ENCODE data around the gene ZC3H7A. TPM values are rescaled to one million over a fixed set of nuclear protein-coding genes. Genes with fewer than 3 reads are reported as not detected.
A peak's percentile ranks its signal among the peaks of the same experiment; 100 is the strongest.

Gene ZC3H7A
- total and polyA plus RNA-seq, 2 donors (not counting 1 experiment from before 2014, with no cell fraction given): 48.9 to 52.8 TPM

GRCh38 chr16:11740567-11740966 lies 56.5 kb downstream of the ZC3H7A start:
- Histone ChIP-seq H3K27me3 (ENCODE audit: control insufficient read depth, insufficient read depth, low read length) (no peaks in the 10 kb centered on the region), H3K27ac (ENCODE audit: insufficient read depth, low read length) (no peak overlapping the region), H4K20me1 (ENCODE audit: control insufficient read depth, extremely low read depth, insufficient read depth, low read length) (no peaks in the 10 kb centered on the region), H3K4me2 (ENCODE audit: extremely low read depth, insufficient read depth, low read length) (peak overlapping the region; percentile 80), H2AFZ (ENCODE audit: low read length) (no peak overlapping the region), H3K4me3 (replicated peaks in 1 of 4; ENCODE audit: control extremely low read depth in 1 of 4, insufficient read depth in 1 of 4, low read depth in 3 of 4, low read length in 4 of 4) (peak overlapping the region; percentile 43 to 96 (median 70)), H3K79me2 (ENCODE audit: control insufficient read depth, insufficient read depth, low read length) (peaks cover 45% of the 10 kb centered on the region), H3K9ac (ENCODE audit: insufficient read depth, low read length) (no peak overlapping the region), H3K9me3 (ENCODE audit: control insufficient read depth, insufficient read depth, low read depth, low read length) (no peaks in the 10 kb centered on the region), H3K36me3 (ENCODE audit: control insufficient read depth, insufficient read depth, low read length) (peaks cover 5% of the 10 kb centered on the region), H3K4me1 (ENCODE audit: control insufficient read depth, extremely low read depth, insufficient read depth, low read length) (peaks cover 7% of the 10 kb centered on the region)
- TF ChIP-seq EZH2 (IDR thresholded peaks at IDR 0.05; ENCODE audit: low read length, missing control alignments): no peak
- no peak for TF ChIP-seq CTCF (conservative IDR thresholded peaks at IDR 0.05 in 1 of 2, IDR thresholded peaks at IDR 0.05 in 1 of 2; ENCODE audit: low read depth in 1 of 2, low read length in 2 of 2)
- DNase-seq (ENCODE audit: low read depth in 2 of 2): no peak

GRCh38 chr16:11738742-11739544 lies 58.1 kb downstream of the ZC3H7A start:
- Histone ChIP-seq H3K27me3 (ENCODE audit: control insufficient read depth, insufficient read depth, low read length) (no peaks in the 10 kb centered on the region), H3K4me2 (ENCODE audit: extremely low read depth, insufficient read depth, low read length) (no peak overlapping the region), H3K4me1 (ENCODE audit: control insufficient read depth, extremely low read depth, insufficient read depth, low read length) (peaks cover 7% of the 10 kb centered on the region), H2AFZ (ENCODE audit: low read length) (no peak overlapping the region), H3K36me3 (ENCODE audit: control insufficient read depth, insufficient read depth, low read length) (peaks cover 9% of the 10 kb centered on the region), H3K4me3 (replicated peaks in 1 of 4; ENCODE audit: control extremely low read depth in 1 of 4, insufficient read depth in 1 of 4, low read depth in 3 of 4, low read length in 4 of 4) (no peak overlapping the region), H3K79me2 (ENCODE audit: control insufficient read depth, insufficient read depth, low read length) (peaks cover 45% of the 10 kb centered on the region), H3K9ac (ENCODE audit: insufficient read depth, low read length) (no peak overlapping the region), H4K20me1 (ENCODE audit: control insufficient read depth, extremely low read depth, insufficient read depth, low read length) (no peaks in the 10 kb centered on the region), H3K27ac (ENCODE audit: insufficient read depth, low read length) (no peak overlapping the region), H3K9me3 (ENCODE audit: control insufficient read depth, insufficient read depth, low read depth, low read length) (no peaks in the 10 kb centered on the region)
- no peak for DNase-seq (ENCODE audit: low read depth in 2 of 2)
- TF ChIP-seq EZH2 (IDR thresholded peaks at IDR 0.05; ENCODE audit: low read length, missing control alignments) (no peak), CTCF (conservative IDR thresholded peaks at IDR 0.05 in 1 of 2, IDR thresholded peaks at IDR 0.05 in 1 of 2; ENCODE audit: low read depth in 1 of 2, low read length in 2 of 2) (no peak)

GRCh38 chr16:11737713-11738112 lies 59.3 kb downstream of the ZC3H7A start:
- Histone ChIP-seq H3K4me3 (replicated peaks in 1 of 4; ENCODE audit: control extremely low read depth in 1 of 4, insufficient read depth in 1 of 4, low read depth in 3 of 4, low read length in 4 of 4) (no peak overlapping the region), H4K20me1 (ENCODE audit: control insufficient read depth, extremely low read depth, insufficient read depth, low read length) (no peaks in the 10 kb centered on the region), H3K4me1 (ENCODE audit: control insufficient read depth, extremely low read depth, insufficient read depth, low read length) (peaks cover 3% of the 10 kb centered on the region), H3K79me2 (ENCODE audit: control insufficient read depth, insufficient read depth, low read length) (peaks cover 45% of the 10 kb centered on the region), H2AFZ (ENCODE audit: low read length) (no peak overlapping the region), H3K27ac (ENCODE audit: insufficient read depth, low read length) (no peak overlapping the region), H3K9me3 (ENCODE audit: control insufficient read depth, insufficient read depth, low read depth, low read length) (no peaks in the 10 kb centered on the region), H3K4me2 (ENCODE audit: extremely low read depth, insufficient read depth, low read length) (no peak overlapping the region), H3K9ac (ENCODE audit: insufficient read depth, low read length) (no peak overlapping the region), H3K27me3 (ENCODE audit: control insufficient read depth, insufficient read depth, low read length) (no peaks in the 10 kb centered on the region), H3K36me3 (ENCODE audit: control insufficient read depth, insufficient read depth, low read length) (peaks cover 9% of the 10 kb centered on the region)
- TF ChIP-seq EZH2 (IDR thresholded peaks at IDR 0.05; ENCODE audit: low read length, missing control alignments): no peak
- TF ChIP-seq CTCF (conservative IDR thresholded peaks at IDR 0.05 in 1 of 2, IDR thresholded peaks at IDR 0.05 in 1 of 2; ENCODE audit: low read depth in 1 of 2, low read length in 2 of 2): no peak
- no peak for DNase-seq (ENCODE audit: low read depth in 2 of 2)
